Measurements from ENCODE around the gene GNB1.
"Not testable (repeated sequence)": the region's sequence is repeated elsewhere in the genome, so short reads cannot be mapped to it uniquely, and the experiment has no call there.

GNB1 gene

GRCh38 chr1:1889090-1889750, 1.7 kb downstream of the GNB1 start:
- no peak for DNase-seq

DNA sequence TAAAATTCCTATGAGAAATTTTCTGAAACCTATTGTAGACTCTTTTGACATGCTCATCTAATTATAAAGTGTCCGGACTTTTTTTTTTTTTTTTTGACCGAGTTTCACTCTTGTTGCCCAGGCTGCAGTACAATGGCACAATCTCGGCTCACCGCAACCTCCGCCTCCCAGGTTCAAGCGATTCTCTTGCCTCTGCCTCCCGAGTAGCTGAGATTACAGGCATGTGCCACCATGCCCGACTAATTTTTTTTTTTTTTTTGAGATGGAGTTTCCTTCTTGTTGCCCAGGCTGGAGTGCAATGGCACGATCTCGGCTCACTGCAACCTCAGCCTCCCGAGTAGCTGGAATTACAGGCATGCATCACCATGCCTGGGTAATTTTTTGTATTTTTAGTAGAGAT, 7.0 kb downstream of the GNB1 start:
- DNase-seq = not testable (repeated sequence)

DNA sequence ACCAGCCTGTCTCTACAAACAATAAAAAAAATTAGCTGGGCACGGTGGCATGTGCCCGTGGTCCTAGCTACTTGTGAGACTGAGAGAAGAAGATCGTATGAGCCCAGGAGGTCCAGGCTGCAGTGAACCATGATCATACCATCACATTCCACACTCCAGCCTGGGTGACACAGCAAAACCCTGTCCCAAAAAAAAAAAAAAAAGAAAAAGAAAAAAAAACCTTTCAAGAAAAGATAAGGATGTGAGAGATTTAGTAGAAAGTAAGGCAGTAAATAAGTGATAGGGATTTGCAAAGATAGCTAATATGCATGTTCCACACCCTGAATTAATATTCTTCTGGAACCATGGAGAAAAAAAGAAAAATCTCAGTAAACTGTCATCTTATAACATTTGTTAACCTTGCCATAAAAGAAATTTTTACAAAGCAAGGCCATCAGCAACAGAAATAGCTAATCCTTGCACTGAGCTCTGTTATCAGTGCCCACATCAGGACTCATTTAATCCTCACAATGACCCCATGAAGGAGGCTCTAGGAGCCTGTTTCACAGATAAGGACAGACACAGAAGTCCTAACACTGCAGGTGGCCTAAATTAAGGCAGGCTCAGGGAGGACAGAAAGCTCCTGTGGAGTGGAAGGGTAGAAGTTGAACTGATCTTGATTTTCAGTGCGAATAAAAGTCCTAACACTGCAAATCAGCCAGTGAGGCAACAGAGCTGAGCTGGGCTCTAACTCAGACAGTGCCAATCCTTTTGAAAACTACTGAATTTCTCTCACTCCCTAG, 7.6 kb downstream of the GNB1 start:
- DNase-seq = no peak

GRCh38 chr1:1881727-1882126, 9.2 kb downstream of the GNB1 start:
- DNase-seq = no peak

GRCh38 chr1:1880617-1881312, 10.1 kb downstream of the GNB1 start:
- no peak for DNase-seq

DNA sequence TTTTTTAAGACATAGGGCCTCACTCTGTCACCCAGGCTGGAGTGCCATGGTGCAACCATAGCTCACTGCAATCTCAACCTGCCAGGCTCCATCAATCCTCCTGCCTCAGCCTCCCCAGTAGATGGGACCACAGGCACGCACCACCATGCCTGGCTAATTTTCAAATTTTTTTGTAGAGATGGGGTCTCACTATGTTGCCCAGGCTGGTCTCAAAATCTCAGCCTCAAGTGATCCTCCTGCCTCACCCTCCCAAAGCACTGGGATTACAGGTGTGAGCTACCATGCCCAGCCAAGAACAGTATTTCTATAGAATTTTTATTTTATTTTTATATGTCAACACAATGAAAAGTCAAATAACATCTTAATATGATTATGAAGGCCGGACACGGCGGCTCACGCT, 10.9 kb downstream of the GNB1 start:
- no peak for DNase-seq

DNA sequence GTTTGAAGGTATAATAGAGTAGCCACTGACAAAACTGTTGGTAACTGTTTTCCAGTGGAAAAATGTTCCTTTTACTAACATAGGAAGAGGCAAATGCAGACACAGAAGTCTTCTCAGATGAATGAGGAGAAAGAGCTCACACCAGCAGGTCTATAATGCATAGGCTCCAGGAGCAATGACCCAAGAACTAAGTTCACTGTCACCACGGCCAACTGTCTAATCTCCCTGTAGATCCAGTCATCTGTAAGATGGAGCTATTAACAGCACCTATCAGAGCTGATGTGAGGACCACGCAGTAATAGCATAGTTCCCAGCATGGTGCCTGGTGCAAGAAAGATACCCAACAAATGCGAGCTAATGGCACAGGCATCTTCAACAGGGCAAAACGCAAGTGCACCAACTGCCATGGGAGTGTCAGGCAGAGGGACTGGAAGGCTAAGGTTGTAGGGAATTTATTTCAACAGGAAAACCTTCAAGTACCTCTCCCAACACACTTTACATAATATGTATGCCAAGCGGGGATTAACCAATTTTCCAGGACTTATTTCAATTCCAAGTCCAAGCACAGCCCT, 12.9 kb downstream of the GNB1 start:
- DNase-seq = no peak

GRCh38 chr1:1876335-1876930, 14.5 kb downstream of the GNB1 start:
- DNase-seq = no peak

DNA sequence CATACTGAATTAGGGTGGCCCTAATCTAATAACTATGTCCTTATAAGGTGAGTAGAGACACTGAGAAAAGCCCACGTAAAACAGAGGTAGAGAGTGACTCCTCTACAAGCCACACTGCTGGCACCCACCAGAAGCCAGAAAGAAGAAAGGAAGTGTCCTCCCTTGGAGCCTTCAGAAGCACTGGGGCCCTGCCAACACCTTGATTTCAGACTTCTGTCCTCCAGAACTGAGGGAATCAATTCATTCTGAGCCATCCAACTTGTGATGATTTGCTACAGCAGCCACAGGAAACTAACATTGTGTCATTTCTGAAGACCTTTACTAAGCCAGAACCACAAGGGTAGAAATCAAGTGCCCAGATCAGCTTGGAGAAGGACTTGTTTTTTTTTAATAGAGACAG, 15.0 kb downstream of the GNB1 start:
- DNase-seq = no peak

- DNase-seq = no peak
Observed at GRCh38 chr1:1874901-1875300, 16.0 kb downstream of the GNB1 start.

DNA sequence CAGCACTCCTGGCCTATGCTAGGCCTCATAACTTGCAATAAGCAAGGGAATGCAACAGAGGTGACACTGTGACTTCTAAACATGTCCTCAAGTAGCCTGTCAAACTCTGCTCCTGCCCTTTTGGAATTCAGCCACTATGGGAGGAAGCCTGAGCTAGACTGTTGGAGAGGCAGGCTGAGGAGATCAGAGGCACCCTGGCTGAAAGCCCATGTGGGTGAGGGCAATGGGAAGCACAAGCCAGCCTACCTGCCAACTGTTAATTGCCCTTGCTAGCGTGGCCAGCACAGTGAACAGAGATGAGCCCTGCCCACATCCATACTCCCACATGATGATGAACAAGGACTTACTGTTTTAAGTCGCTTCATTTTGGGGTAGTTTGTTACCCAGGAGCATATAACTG, 17.7 kb downstream of the GNB1 start:
- no peak for DNase-seq

DNA sequence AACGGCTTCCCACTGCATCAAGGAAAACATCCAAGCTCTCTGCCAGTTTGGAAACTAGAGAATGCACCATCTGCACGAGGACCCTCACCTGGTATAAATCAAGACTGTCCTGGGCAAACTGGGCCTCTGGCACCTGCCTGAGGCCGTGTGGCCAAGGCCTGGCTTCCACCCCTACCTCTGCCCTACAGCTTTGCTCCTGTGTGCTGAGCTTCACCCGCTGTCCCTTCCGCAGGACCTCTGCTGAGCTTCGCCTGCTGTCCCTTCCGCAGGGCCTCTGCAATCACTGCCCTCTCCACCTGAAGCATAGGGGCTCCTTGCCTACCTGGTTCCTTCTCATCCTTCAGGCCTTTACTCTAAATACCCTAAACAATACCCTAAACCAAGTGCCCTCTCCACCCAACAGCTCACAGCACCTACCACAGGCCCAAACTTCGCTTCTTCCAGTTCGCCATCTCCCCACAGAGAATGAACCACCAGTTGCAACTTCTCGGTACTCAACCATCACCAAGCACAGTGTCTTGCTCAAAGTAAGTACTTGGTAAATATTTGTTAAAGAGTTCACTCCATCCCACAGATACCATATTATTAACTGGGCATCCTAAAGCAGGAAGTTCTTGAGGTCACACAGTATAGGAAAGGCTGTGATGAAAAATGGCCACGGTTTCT, 18.4 kb downstream of the GNB1 start:
- no peak for DNase-seq

- DNase-seq = no peak
Observed at GRCh38 chr1:1869469-1869868, 21.4 kb downstream of the GNB1 start.

DNA sequence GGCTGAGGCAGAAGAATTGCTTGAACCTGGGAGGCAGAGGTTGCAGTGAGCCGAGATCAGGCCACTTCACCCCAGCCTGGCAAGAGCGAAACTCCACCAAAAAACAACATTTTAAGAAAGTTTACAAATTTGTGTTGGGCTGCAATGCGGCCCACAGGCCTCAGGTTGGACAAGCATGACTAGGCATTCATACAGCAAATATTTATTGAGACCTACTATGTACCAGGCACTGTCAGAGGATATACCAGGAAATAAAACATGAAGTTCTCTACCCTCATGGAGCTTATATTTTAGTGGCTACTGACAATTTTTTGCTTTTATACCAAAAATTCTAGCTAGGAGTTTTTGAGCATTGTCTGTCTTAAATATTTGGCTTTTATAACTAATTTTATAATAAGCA, 23.7 kb downstream of the GNB1 start:
- DNase-seq = no peak

DNA sequence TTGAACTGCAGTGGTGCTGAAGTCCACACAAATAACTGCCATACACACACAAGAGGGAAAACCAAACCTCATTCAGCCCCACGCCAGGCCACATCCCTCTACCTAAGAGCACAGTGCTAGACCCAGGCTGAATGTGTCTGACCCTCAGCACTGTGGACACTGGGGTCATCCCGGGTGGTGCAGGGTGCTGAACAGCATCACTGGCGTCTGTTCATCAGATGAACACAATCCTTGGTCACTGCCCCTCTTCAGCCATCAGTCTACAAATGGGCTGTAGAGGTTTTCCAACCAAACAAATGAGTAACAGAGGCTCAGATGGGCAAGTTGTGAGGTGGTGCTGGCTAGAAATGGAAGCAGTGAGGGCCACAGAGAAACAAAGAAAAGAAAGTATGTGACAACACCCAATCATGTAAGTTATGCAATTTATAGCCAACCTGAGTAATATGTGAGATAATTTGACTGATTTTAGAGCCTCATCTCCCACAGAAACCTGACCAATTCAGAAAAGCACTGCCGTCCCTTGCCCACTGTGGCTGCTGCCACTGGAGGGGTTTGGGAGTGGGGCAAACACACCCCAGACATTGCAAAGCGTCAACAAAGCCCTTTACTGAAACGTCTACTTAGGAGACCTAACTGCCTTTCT, 27.9 kb downstream of the GNB1 start:
- DNase-seq = no peak

- not testable (repeated sequence) for DNase-seq
Observed at GRCh38 chr1:1861761-1862310, 29.1 kb downstream of the GNB1 start.

DNA sequence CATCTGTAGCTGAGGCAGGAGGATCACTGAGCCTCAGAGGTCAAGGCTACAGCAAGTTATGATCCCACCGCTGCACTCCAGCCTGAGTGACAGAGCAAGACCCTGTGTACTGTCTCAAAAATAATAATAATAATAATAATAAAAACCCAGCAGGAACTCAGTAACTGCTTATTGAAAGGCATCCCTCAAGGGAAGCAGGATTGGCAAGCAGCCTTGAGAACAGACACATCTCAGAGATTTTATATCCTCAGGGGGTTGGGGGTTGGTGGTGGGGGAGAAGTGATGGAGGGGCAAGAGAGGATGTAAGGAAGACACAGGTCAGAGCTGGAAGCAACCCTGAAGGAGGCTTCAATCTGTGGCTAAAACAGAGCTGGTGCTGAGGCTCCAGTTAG, 29.6 kb downstream of the GNB1 start:
- DNase-seq = no peak

- DNase-seq = not testable (repeated sequence)
Observed at GRCh38 chr1:1859970-1860697, 30.8 kb downstream of the GNB1 start.

- no peak for DNase-seq
Observed at GRCh38 chr1:1858382-1859086, 32.4 kb downstream of the GNB1 start.

GRCh38 chr1:1857096-1857703, 33.7 kb downstream of the GNB1 start:
- no peak for DNase-seq

Data from NCI-H1105 treated with DMSO at 0.1 percent for 48 hours (cell line).